OCI-LY3 (cell line): ENCODE measurements around the gene HHIPL2.

Experiments used
- H2AFZ ChIP-seq: fragments of 200-600, 300-600 bp; shearing (Covaris generic); 2 replicates; pipeline ENCODE4 v1.6.0; 2014; ENCODE audit warnings: antibody characterized with exemption, low read depth, low read length
- H3K27ac ChIP-seq: fragments of 200-600, 300-600 bp; sonication (generic); 2 replicates; pipeline ENCODE4 v1.5.1; 2014; ENCODE audit warnings: mild to moderate bottlenecking, low read length, moderate library complexity, mixed read lengths
- H3K27me3 ChIP-seq: fragments of 200-600, 300-600 bp; sonication (generic); 2 replicates; pipeline ENCODE4 v1.6.1; 2014; ENCODE audit warnings: low read depth, low read length, mixed read lengths
- H3K36me3 ChIP-seq: fragments of 200-600, 300-600 bp; sonication (generic); replicated peaks from 2 replicates; pipeline ENCODE3; 2014; ENCODE audit warnings: low read depth, low read length, mixed read lengths
- H3K4me1 ChIP-seq: fragments of 300-600, 200-600 bp; sonication (generic); 2 replicates; pipeline ENCODE4 v1.6.1; 2014; ENCODE audit warnings: low read length, mixed read lengths
- H3K4me2 ChIP-seq: fragments of 200-600, 300-600 bp; sonication (generic); 2 replicates; pipeline ENCODE4 v1.6.1; 2014; ENCODE audit warnings: low read length, mixed read lengths
- H3K4me3 ChIP-seq: fragments of 300-600, 200-600 bp; sonication (generic); 2 replicates; pipeline ENCODE4 v1.5.1; 2014; ENCODE audit warnings: antibody characterized with exemption, mild to moderate bottlenecking, low read length, moderate library complexity
- H3K79me2 ChIP-seq: fragments of 300-600, 200-600 bp; shearing (Covaris generic); 2 replicates; pipeline ENCODE4 v1.6.1; 2014; ENCODE audit warnings: mild to moderate bottlenecking, low read length, mixed read lengths
- H3K9ac ChIP-seq: fragments of 300-600, 200-600 bp; shearing (Covaris generic); 2 replicates; pipeline ENCODE4 v1.6.0; 2014; ENCODE audit warnings: mild to moderate bottlenecking, low read length, moderate library complexity
- H3K9me3 ChIP-seq: fragments of 200-600, 300-600 bp; shearing (Covaris generic); 2 replicates; pipeline ENCODE4 v1.6.1; 2014; ENCODE audit warnings: low read length, mixed read lengths; ENCODE audit not compliant: insufficient read depth
- H4K20me1 ChIP-seq: fragments of 200-600, 300-600 bp; sonication (generic); 2 replicates; pipeline ENCODE4 v1.6.1; 2016; ENCODE audit warnings: low read length, mixed read lengths; ENCODE audit not compliant: insufficient read depth
- CTCF ChIP-seq: fragments of 200-600, 300-600 bp; sonication (generic); IDR thresholded peaks from 2 replicates; pipeline ENCODE4 v1.5.1; 2014; ENCODE audit warnings: antibody characterized with exemption, low read length, low read depth
- EZH2phosphoT487 ChIP-seq: fragments of 200-600 bp; shearing (Covaris generic); IDR thresholded peaks from 2 replicates; pipeline ENCODE4 v1.6.1; 2018; ENCODE audit warnings: antibody characterized with exemption, mixed run types, low read depth

The HHIPL2 gene

GRCh38 chr1:222543817-222544216 is 4.1 kb downstream of the HHIPL2 start:
- H3K36me3 ChIP-seq: no peaks in the 10 kb centered on the region
- H4K20me1 ChIP-seq: no peaks in the 10 kb centered on the region
- TF ChIP-seq CTCF (no peak), EZH2phosphoT487 (no peak)
- no peak overlapping the region for H3K4me3 ChIP-seq
- no peaks in the 10 kb centered on the region for H3K9me3 ChIP-seq
- no peak overlapping the region for H3K9ac ChIP-seq
- H3K79me2 ChIP-seq: no peaks in the 10 kb centered on the region
- H3K27ac ChIP-seq: no peak overlapping the region
- peaks cover 6% of the 10 kb centered on the region; the same call in 1 of the 2 replicates for H3K27me3 ChIP-seq
- no peak overlapping the region for H2AFZ ChIP-seq
- H3K4me1 ChIP-seq: no peaks in the 10 kb centered on the region
- no peak overlapping the region for H3K4me2 ChIP-seq

DNA sequence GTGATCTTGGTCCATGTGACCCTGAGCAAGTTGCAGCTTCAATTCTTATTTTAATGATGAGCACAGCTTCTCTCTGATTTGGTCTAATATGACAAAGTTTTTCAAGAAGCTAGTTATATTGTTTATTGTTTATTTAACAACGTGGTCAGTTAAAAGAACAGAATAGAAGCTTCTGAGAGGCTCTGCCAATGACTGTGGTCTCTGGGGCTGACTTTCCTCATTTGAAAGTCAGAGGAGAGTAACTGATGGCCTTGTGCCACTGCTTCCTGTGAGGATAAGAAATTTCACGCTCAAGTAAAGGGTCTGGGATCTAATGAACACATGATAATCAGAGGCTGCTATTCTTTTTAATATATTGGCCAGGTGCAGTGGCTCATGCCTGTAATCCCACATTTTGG is 7.3 kb downstream of the HHIPL2 start:
- no peaks in the 10 kb centered on the region for H4K20me1 ChIP-seq
- H3K27ac ChIP-seq: no peak overlapping the region
- no peaks in the 10 kb centered on the region for H3K79me2 ChIP-seq
- H3K9ac ChIP-seq: no peak overlapping the region
- H3K4me3 ChIP-seq: no peak overlapping the region
- H3K9me3 ChIP-seq: no peaks in the 10 kb centered on the region
- no peak overlapping the region for H3K4me2 ChIP-seq
- TF ChIP-seq CTCF: no peak
- no peak for TF ChIP-seq EZH2phosphoT487
- no peaks in the 10 kb centered on the region for H3K27me3 ChIP-seq
- no peaks in the 10 kb centered on the region for H3K36me3 ChIP-seq
- H3K4me1 ChIP-seq: no peaks in the 10 kb centered on the region
- no peak overlapping the region for H2AFZ ChIP-seq

GRCh38 chr1:222539951-222540597 is 7.8 kb downstream of the HHIPL2 start:
- H3K36me3 ChIP-seq: no peaks in the 10 kb centered on the region
- peaks cover under 1% of the 10 kb centered on the region; the same call in 1 of the 2 replicates for H3K27me3 ChIP-seq
- H2AFZ ChIP-seq: no peak overlapping the region
- H3K79me2 ChIP-seq: no peaks in the 10 kb centered on the region
- H4K20me1 ChIP-seq: no peaks in the 10 kb centered on the region
- no peak overlapping the region for H3K4me3 ChIP-seq
- no peak overlapping the region for H3K9ac ChIP-seq
- no peak overlapping the region for H3K27ac ChIP-seq
- H3K9me3 ChIP-seq: no peaks in the 10 kb centered on the region
- no peak overlapping the region for H3K4me2 ChIP-seq
- H3K4me1 ChIP-seq: no peaks in the 10 kb centered on the region
- TF ChIP-seq EZH2phosphoT487: no peak
- no peak for TF ChIP-seq CTCF

DNA sequence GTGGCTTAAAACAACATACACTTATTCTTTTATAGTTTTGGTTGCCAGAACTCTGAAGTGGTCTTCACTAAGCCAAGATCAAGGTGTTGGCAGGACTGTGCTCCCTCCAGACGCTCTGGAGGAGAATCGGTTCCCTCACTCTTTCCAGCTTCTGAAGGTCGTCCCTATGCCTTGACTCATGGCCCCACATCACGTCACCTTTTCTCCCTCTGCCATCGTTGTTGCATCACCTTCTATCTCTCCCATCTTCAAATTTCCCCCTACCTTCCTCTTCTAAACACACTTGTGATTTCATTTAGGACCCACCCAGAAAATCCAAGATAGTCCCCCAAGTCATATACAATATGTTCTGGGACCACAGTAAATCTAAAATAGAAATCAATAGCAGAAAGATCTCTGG is 12.4 kb downstream of the HHIPL2 start:
- Histone ChIP-seq H3K4me1 (no peaks in the 10 kb centered on the region), H3K36me3 (no peaks in the 10 kb centered on the region), H2AFZ (no peak overlapping the region), H4K20me1 (no peaks in the 10 kb centered on the region), H3K27ac (no peak overlapping the region), H3K79me2 (no peaks in the 10 kb centered on the region), H3K4me3 (no peak overlapping the region), H3K9me3 (no peaks in the 10 kb centered on the region), H3K27me3 (peaks cover 10% of the 10 kb centered on the region; the same call in 1 of the 2 replicates), H3K4me2 (no peak overlapping the region), H3K9ac (no peak overlapping the region)
- no peak for TF ChIP-seq CTCF
